ENCODE data around the gene VASH1. TPM values are rescaled to one million over a fixed set of nuclear protein-coding genes. Genes with fewer than 3 reads are reported as not detected.
A peak's percentile ranks its signal among the peaks of the same experiment; 100 is the strongest.

VASH1 gene
- total RNA-seq, 1 experiment from 2014 or later = 1.8 TPM

DNA sequence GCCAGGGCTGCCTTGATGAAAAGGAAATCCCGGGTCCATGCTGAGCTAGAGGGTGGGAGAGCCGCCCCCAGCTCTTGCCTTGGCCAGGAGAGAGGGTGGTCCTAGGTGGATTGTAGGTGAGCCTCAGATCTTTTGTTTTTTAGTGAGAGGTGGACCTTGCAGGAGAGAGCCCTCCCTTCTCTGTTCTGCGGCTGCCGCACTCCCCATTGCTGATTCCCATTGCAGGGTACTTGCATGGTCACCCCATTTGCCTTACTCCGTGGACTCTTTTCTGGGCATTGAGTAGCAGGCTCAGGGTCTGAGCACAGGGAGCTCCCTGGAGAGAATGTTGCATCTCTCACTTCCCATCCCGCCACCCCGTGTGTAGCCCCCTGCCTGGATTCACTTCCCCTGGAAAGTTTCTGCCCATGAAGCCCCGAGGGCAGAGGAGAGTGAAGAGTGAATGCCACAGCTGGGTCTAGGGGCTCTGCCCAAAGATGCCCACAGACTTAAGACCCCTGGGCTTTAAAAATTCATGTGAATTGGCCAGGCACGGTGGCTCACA is 10.2 kb downstream of the VASH1 start:
- DNase-seq (ENCODE audit: low read depth) = no peak

DNA sequence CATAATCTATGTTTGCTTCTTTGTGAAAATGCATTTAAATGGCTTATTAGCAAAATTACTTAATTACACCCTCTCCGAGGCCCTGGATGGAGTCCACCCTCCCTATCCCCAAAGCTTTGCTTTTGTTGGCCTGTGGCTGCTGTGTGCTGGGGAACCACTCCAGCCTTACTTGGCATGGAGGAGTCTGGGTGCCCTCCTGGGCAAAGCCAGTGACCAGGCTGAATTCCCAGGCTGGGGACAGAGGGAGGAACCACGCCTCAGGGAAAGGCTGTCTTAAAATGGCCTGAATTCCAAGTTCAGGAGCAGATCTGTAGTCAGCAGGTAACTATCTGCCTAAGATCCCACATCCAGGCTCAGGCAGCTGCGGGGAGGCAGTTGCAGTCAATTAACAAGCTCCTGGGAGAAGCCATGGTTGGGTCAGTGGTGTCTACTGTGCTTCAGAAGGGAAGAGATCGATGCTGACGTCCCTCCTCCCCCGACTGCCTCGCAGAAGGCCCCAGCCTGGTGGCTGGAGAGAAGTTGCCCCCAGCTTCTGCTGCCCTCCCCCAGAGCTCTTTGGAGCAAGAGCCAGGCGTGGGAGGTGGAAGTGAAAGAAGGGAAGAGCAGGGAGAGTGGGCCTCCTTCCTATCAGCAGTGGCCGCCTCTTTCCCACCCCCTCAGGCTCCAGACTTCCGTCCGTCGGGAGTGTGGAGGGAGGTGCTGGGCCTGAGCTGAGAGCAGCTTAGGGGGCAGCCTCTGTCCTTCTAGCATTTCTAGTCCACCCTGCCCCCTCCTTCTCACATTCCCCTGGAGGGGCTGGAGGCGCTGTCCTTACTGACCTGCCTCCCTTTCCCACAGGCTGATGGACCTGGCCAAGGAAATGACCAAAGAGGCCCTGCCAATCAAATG is 11.3 kb downstream of the VASH1 start:
- no peak for DNase-seq (ENCODE audit: low read depth)

DNA sequence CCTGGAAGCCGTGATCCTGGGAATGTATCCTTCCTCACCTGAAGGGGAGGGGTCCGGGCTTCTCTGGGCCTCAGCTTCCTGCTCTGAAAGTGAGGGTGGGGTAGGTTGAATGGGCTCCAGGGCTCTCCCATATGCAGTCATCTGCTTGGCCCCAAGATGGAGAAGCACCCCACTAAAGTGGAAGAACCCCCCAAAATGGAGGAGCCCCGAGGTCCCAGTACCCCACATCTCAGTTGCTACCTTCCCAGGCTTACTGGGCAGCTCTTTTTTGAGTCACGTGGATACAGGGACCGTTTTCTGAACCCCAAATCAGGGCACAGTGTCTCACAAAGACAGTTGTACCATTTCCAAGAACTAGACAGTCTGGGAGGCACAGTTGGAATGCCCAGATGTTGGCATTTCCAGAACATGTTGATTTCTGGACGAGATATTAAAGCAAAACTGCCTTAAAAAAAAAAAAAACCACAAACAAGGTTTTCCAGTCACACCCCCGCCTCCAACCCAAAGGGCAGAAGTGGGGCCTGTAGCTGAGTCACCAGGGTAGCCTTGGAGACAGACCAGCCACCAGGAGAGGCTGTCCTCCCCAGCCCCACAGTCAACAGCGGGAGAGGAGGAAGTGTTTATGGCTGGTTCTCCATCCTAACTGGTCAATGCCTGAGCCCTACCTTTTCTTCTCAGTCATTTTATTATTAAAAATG is 12.1 kb downstream of the VASH1 start:
- DNase-seq (ENCODE audit: low read depth) = peak; percentile 78

DNA sequence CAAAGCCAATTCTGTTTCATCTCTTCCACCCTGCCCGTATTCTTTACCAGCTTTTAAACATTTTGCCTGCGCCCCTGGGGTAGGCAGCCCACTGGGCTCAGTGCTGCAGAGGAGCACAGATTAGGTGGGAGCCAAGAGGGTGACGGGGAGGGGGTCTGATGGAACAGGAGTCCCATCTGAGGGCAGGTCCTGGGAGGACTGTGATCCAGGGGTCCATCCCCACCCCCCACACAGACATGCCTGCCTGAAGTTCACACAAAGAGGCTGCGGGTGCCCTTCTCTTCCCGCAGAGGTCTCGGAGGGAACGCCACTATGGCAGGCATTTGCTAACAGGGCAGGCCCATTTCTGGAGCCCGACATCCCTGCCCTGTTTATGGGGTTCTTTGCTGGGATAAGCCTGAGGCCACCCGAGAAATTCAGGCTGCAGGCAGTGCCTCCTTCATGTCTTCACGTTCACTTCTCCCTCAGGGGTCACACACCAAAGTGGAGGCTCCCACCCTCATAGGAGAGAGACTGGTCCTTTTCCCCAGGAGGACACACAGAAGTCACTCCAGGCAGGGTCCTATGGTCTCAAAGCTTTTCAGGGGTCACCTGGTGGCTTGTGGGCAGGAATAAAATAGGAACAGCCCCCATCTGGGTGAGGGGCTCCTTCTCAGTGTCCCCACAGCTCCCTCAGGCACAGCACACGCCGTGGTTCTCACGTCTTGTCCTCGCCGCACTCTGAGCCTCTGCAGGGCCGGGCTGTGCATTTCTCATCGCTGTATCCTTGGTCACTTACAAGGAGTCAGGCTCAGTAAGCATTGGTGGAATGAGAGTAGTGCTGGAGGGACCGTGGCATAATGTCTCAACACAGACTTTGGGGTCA is 12.9 kb downstream of the VASH1 start:
- DNase-seq (ENCODE audit: low read depth) = no peak

DNA sequence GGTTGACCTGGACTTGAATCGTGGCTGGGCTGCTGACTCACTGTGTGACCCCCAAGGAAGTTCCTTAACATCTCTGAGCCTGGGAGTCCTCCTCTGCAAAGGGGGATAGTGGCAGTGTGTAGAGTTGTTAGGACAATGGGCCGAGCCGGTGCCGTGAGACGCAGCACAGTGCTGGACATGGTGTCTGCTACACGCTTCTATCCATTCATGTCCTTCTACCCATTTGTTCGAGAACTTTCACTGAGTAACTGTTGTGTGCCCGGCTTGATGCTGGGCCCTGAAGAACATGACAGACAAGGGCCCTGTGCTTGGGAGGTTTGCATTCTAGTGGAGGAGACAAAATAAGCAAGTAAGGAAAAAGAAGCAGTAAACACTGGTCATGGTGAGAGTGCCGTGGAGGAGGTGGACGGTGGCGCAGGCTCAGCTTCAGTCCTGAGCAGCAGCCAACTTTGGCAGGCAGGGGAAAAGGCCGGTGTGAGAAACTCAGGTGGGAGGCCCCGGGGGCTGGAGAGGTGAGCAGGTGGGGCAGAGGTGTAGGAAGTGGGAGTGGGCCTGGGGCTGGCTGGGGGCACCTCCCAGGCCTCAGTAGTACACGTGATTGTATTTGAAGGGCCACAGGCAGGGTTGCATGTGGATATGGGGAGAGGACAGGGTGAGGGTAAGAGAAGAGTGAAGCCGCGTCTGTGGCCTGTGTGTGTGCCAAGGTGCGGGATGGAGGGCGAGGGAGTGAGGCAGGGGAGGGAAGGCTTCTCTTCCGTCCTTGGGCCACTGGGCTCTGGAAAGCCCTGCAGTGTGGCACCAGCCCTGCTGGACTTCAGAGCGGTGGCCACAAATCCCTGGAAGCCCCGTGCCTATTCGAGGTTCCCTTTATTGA is 13.8 kb downstream of the VASH1 start:
- no peak for DNase-seq (ENCODE audit: low read depth)

DNA sequence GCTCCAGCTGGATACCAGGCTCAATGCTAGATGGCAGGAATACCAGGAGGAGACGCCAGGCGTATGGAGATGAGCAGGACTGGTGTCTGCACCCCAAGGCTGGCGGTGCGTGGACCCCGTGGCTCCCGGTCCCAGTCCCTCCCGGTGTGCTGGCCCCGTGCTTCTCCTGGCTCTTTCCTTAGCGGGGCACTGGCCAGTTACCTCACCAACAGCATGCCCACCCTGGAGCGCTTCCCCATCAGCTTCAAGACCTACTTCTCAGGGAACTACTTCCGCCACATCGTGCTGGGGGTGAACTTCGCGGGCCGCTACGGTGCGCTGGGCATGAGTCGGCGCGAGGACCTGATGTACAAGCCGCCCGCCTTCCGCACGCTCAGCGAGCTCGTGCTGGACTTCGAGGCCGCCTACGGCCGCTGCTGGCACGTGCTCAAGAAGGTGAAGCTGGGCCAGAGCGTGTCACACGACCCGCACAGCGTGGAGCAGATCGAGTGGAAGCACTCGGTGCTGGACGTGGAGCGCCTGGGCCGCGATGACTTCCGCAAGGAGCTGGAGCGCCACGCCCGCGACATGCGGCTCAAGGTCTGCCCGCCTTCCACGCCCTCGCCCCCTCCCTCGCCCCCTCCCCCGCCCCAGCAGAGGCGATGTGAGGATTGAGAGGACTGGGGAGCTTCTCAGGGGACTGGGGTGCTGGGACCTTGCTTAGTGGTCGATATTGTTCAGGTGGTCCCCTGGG is 14.6 kb downstream of the VASH1 start:
- DNase-seq (ENCODE audit: low read depth) = no peak

DNA sequence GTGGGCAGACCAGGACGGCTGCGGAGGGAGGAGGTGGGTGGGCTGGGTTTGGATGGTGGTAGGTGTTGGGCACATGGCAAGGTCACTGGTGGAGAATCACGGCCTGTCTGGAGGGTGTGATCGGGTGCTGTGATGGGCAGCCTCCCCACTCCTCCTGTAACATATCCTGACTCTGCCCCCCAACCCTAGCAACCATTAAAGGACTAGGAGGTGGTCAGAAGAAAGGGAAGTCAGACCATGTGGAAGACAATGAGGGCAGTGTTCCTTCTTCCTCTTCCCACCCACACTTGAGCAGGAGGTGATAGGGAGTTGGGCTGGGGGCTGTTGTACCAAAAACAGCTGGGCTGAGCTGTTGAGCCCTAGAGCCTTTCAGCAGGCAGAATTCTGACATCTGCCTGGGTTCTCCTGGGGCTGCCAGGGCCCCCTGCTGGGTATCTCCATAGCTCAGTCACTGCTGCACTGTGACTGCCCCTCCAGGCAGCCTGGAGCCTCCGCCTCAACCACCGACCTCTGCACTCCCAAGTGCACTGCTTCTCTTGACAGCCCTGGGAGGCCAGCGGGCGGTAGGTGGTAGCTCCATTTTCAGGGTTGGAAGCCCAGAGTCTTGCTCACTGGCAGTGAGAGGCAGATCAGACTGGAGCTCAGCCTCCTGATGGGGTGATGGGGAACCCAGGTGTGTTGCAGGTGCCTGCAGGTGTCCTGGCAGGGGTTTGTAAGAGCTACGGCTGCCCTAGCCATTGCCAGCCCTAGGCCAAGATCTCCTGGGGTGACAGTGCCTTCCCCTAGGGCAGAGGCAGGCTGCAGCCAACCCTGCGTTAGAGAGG is 15.4 kb downstream of the VASH1 start:
- no peak for DNase-seq (ENCODE audit: low read depth)

DNA sequence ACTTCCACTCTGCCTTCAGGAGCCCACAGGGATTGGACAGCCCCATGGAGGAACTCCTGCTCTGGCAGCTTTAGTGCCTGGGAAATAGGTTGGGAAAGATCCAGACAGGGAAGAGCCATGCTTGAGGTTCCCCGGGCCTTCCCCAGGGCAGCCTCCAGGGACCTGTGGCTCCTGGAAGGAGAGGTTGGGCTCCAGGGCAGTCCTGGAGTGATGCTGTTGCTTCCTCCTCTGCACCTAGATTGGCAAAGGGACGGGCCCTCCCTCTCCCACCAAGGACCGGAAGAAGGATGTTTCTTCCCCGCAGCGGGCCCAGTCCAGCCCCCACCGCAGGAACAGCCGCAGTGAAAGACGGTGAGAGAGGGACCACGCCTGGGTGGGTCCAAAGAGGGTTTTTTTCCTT is 16.5 kb downstream of the VASH1 start:
- DNase-seq (ENCODE audit: low read depth) = no peak

DNA sequence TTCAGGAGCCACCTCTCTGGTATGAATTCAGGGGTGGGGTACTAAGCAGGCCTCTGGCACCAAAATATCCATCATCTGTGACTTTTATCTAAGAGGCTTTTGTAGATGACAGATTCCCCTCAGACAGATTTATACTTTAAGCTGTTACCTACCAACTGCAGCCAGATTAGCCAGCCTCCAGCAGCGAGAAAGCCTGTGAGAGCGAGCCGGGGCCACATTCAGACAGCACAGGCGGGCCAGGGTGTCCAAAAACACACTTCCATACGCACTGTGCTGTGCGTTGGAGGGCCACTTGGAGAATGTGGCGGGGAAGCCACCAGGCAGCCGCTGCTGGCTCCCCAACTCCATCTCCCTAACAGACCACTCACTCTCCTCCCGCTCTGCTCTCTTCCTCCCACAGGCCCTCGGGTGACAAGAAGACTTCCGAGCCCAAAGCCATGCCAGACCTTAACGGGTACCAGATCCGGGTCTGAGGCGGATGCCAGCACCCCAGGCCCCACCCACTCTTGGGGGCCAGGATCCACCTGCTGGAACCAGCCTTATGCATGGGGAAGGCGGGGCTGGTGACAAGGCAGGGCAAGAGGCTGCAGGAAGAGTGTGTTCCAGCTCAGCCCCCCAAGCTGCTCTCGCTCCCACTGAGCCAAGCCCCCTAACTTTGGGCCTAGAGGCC is 17.4 kb downstream of the VASH1 start:
- DNase-seq (ENCODE audit: low read depth) = no peak

DNA sequence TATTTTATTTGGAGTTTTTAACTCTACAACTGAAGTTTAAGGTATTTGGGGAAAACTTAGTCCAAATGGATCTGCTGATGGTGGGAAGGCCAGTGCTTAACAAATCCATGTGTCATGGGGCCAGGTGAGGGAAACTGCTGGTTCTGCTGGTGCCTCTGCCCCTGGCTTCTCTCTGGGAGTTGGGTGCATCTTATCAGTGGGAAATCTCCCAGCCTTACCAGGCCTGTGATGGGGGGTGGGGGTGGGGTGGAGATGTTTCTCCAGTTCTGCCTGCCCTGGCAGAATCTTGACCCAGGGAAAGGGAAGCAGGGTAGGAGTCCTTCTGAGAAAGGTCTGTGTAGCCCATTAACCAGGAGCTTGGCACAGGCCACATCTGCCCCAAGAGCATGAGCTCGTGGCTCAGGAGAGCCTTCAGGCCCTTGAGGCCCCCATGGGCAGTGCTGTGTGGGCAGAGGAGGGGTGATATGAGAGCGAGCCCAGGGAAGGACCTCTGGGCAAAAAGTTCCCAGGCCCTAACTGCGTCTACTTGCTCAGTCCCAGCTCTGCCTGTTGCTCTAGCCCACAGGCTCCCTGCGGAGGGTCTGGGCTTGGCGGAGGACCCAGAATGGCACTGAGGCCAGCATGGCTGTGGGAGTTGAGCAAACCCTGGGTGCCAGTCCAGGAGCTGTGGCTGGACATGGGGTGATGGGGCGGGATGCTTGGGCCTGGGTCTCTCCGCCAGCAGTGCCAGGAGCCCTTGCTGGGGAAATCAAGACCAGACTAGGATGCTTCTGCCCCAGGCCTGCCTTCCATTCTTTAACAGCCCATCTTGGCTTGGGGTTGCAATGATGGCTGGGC is 18.2 kb downstream of the VASH1 start:
- no peak for DNase-seq (ENCODE audit: low read depth)

DNA sequence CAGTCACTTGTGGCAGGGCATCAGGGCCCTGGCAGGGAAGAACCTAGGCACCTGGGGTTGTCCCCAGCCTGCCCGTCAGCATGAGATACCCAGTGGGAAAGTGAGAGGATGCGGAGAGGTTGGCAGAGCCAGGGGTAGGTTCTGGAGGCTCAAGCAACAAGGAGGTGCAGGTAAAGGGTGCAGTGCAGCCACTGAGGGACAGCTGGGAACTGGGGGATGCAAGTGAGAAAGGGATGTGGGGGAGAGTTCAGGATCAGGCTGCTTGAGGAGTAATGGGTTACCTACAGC is 18.7 kb downstream of the VASH1 start:
- DNase-seq (ENCODE audit: low read depth) = no peak

DNA sequence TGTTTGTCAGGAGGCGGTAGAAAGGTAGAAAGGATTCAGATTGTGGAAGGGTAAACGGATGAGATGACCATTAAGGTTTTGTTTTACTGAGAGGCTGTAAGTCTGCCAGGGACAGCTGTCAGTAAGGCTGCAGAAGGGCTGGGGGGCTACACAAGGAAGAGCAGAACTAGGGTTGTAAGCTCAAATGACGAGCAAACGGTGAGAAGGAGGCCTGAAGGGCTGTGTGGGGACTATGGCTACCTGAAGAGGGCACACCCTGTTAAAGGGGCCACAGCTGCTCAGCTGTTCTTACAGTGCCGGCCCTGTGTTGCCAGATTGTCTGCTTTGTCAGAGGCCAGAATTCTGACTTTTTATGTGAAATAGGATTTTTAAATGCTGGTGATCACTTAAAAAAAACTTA is 19.1 kb downstream of the VASH1 start:
- no peak for DNase-seq (ENCODE audit: low read depth)

DNA sequence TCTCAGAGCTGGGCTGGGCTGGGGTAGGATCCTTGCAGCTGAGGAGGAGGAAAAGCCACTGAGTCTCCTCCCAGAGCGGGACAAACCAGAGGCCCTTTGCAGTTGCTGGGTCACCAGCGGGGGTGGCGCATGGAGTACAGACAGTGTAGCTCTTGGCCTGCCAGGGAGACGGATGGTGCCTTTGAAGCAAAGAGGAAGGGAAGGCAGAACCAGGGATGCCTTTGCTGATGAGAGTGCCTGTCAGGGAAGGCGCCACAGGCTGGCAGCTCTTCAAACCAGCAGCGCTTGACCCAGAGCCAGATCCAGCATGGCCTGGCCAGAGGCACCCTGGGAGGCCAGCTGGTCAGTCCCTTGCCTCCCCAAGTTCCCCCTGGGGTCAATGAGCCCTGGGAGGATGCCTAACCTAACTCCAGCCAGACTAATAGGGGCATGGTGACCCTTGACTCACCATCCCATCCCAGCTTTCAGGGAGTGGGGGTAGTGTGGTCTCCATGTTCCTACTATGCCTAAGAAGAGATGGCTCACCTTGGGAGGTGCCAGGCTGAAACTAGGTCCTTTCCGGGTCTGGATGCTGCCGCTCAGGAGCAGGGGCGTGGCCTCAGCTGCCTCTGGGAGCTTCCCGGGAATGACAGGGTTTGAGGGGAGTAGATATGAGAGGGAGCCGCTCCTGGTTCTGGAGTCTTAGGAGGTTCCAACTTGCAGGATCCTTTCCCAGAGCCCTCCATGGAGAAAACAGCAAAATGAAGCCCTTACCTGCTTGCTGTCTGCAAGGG is 19.8 kb downstream of the VASH1 start:
- peak; percentile 20 for DNase-seq (ENCODE audit: low read depth)

DNA sequence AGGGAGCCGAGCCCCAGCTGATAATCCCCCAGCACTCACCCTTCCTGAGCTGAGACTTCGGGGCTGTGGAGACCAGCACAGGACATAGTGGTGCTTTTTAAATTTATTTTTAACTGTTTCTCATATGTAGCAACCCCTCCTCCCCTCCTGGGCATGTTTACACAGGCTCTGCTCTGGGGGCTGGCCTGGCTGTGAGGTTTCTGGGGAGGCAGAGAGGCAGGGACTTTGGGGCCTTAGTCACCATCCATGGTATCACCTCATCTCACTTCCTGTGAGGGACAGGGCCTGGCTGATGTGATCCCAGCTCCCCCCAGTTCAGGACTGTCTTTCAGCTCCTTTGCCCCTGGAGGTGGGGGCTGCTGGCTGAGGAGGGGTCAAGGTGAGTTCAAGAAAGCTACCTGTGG is 20.4 kb downstream of the VASH1 start:
- DNase-seq (ENCODE audit: low read depth) = no peak

DNA sequence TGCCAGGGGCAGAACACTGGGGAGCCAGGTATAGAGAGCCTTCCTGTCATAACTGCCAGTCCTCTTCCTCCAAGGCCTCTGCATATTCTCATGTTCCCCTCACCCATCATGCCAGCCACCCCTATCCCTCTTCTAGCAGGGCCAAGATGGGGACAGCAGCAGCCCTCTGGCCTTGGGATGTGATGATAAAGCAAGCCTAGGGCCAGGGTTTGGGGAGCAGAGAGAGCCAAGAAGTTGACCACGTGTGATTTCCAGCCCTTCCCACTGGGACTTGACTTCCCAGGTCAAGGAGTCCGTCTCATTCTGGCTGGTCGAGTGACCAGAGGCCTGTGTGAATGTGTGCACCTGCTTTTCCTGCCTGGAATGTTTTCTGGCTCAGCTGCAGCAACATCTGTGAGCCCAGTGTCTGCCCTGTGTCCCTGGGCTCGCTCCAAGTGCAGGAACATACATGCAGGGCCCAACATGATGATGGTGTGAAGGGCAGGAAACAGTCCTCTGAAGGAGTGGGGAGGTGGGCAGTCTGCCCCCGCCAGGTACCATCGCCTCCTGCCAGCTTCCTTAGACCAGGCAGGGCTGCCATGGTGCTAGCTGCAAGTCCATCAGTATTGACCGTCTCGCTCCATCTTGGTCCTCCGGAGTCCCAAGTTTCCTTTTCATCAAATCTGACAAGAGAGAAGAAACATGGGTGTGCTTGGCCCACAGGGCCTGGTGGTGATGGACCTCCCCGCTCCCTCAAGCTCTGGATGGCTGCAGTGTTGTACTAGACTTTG is 21.0 kb downstream of the VASH1 start:
- DNase-seq (ENCODE audit: low read depth) = no peak

DNA sequence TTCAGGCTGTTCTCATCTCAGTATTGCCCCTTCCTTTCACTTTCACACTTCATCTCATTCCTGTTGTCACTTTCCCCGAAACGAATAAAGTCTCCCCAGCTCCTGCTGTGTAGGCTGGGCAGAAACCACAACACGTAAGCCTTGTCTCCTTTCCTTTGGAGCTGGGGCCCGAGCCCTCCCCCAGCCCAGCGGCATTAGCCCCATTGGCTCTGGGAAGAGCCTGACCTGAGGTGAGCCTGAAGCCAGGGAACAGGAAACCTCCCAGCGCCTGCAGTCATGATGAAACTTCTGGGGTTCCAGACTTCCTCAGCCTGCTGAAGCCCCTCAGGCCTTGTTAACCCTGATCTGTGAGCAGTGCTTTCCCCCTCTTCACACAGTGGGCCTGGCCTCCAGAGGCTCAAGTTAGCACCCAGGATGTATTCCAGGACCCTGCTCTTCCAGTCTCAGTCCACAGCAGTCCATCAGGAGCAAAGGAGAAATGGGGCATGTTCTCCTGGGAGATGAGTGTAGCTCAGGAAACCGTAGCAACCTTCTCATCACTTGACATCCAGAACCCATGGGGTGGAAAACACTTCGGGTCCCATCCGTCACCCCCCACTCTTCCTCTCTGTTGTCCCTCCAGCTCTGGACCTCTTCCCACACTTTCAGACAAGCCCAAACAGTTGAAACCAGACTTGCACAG is 21.8 kb downstream of the VASH1 start:
- DNase-seq (ENCODE audit: low read depth) = no peak
